UCSD-AML1 (cell line): ENCODE data around the gene KPNA3.

Experiments
- DNase-seq: peaks from one replicate; lab custom pipeline; 2025; ENCODE audit not compliant: unreplicated experiment; lab: John Stamatoyannopoulos, UW

KPNA3 gene

DNA sequence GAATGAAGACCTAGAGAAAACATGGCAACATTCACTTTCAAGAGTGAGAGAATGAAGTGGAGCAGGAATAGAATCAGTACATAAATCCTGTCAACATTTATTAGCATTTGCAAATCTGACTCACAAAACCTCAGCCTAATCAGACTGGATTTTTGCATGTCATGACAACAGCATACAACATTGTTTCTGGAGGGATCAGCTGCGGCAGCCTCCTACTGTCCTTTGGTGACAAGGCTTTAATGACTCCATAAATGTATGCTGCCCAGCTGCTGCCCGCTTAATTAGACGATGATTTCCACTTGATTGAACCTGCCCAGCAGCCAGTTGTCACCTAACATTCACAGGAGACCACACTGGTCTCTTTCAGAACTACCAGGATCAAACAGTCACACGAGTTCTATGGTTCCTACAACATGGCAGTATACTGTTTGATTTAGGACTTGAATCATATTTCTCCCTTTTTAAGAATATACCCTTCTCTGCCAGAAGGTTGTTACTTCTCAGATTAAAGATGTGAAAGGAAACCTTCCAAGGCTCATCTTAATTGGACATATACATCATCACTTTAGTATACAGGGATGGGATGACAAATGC lies 110.5 kb downstream of the KPNA3 start:
- no peak for DNase-seq

- no peak for DNase-seq
Observed at GRCh38 chr13:49679246-49679645, 113.2 kb downstream of the KPNA3 start.

DNA sequence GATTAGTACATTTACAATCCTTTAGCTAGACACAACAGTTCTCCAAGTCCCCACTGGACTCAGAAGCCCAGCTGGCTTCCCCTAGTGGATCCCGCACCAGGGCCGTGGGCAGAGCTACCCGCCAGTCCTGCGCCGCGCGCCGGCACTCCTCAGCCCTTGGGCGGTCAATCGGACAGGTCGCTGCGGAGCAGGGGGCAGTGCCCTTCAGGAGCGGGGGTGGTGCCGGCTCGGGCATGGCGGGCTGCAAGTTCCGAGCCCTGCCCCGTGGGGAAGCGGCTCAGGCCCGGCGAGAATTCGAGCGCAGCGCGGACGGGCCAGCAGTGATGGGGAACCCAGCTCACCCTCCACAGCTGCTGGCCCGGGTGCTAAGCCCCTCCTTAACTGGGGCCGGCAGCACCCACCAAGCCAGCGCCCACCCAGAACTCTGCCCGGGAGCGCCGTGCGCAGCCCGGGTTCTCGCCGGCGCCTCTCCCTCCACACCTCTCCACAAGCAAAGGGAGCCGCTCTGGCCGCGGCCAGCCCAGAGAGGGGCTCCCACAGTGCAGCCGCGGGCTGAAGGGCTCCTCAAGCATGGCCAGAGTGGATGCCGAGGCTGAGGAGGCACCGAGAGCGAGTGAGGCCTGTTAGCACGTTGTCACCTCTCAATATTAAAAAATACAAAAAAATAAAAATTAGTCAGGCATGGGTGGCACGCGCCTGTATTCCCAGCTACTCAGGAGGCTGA lies 114.1 kb downstream of the KPNA3 start:
- no peak for DNase-seq

DNA sequence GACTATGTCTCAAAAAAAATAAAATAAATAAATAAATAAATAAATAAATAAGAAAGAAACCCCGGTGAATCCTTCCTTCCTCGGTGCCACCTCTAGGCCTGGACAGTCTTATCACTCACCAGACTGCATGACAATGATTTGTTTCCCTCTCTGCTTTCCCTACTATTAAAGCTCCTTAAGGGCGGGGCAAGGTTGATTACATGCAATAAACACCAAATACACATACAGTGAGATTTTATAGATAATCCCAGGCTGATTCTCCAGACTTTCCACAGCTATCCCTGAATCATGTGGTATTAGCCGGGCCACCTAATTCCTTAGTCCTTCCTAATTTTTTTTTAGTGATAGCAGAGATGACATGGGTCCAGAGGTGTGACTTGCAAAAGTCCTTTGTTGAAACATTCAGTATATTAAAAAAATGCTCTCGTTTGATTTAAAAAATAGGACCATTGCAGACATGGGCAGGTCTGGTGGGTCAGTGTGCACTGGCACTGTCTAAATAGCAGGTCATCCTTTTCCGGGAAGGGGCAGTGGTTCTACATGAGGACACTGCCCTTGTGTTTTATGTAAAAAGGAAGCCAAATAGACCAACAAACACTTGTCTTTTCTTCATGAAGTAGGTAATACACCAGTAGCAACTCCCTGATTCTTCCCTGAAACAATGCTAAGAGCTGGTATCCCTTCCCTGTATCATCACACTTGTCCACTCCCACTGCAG lies 115.7 kb downstream of the KPNA3 start:
- no peak for DNase-seq

DNA sequence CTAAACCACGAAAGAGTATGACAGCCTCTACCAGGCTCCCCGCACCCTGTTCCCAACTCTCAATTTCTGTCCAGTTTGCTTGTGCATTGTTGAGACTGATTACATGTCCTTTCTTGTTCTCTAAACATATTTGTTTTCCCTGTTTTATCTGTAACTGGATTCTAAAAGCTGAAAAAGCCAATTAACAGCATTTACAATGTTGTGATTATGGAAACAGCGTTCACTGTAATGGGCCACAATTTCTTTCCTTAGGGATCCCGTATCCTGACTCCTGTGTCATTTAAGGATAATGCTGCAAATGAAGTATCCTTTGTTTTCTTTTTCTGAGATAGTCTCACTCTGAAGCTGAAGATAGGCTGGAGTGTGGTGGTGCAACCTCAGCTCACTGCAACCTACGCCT lies 121.7 kb downstream of the KPNA3 start:
- DNase-seq = no peak

DNA sequence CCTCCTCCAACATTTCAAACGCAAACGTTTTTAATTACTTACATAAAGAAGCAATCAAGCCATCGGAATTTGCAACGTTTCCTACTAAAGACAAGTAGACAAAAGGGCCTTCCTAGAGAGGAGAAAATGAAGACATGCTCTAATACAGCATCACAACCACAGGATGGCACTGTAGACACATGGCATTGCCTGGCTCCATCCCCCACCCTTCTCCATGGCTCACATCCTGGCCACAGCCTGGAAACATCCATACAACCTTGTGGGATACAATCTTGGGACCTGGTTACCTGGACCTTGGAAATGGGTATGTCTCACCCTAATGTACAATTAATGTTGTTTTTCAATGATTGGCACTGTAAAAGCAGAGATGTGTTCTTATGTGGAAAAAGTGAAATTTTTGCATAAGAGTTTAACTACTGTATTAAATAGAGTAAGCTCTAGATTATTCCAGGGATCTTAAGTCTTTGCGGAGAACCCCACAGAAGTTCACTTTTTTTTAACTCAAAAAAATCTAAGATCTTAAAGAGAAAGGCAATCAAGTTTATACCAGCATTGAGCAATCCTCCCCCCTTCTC lies 122.7 kb downstream of the KPNA3 start:
- peak; percentile 28 for DNase-seq

GRCh38 chr13:49667773-49668172 lies 124.7 kb downstream of the KPNA3 start:
- no peak for DNase-seq

- DNase-seq = no peak
Observed at GRCh38 chr13:49664606-49665005, 127.9 kb downstream of the KPNA3 start.

GRCh38 chr13:49657241-49657641 lies 135.2 kb downstream of the KPNA3 start:
- DNase-seq = no peak

GRCh38 chr13:49655906-49656305 lies 136.6 kb downstream of the KPNA3 start:
- no peak for DNase-seq

DNA sequence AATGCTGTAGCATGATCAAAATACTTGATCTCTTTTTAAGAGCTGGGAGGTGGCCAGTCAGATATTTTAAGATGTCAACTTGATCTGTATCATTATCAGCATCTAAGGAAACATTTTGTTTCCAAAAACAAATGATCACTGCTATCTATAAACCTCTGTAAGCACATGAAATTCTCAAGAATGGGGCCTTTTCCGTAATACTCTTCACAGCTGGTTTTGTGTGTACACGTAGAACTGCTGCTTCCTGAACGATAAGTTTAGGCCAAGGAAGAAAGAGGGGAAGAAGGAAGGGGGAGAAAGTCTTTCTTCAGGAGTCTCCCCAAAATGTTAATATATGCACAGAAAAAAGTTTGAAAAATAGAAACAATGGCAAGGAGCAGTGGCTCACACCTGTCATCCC lies 138.5 kb downstream of the KPNA3 start:
- no peak for DNase-seq

GRCh38 chr13:49653478-49653877 lies 139.0 kb downstream of the KPNA3 start:
- DNase-seq = no peak

GRCh38 chr13:49652355-49653305 lies 139.9 kb downstream of the KPNA3 start:
- DNase-seq = peak; percentile 17

GRCh38 chr13:49651570-49652354 lies 140.7 kb downstream of the KPNA3 start:
- DNase-seq = no peak

GRCh38 chr13:49649963-49650312 lies 142.5 kb downstream of the KPNA3 start:
- no peak for DNase-seq
